Endometrial microvascular endothelial cells (primary cell): Measurements from ENCODE around the gene KLHDC8B. TPM values are rescaled to one million over a fixed set of nuclear protein-coding genes. Genes with fewer than 3 reads are reported as not detected.

ENCODE experiments used
- in situ Hi-C: cut with HindIII; loops from 2 replicates; pipeline ENCODE4 v1.10.0; 2017; ENCODE audit warnings: low sequenced_read_pairs, low pct_unique_long_range_greater_than_20kb; ENCODE audit errors: inconsistent ontology term
- total RNA-seq: library from RNA; depleted of rRNA; stranded (reverse); fragments of >200 nt; gene quantifications from one replicate; pipeline ENCODE4 v1.2.3, GENCODE V29; 2015; ENCODE audit errors: inconsistent ontology term

The KLHDC8B gene
- total RNA-seq, 1 donor from 2014 or later = 24.7 TPM

DNA sequence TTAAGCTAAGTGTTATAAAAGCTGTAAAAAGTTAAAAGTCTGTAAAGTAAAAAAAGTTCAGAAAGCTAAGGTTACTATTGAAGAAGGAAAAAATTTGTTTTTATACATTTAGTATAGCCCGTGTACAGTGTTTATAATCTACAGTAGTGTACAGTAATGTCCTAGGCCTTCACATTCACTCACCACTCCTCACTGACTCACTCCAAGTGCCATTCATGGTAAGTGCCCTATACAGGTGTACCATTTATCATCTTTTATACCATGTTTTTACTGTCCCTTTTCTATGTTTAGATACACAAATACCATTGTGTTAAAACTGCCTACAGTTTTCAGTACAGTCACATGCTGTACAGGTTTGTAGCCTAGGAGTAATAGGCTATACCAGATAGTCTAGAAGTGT, 14.1 kb upstream of the KLHDC8B start:
- in situ Hi-C loops = no loop called here

DNA sequence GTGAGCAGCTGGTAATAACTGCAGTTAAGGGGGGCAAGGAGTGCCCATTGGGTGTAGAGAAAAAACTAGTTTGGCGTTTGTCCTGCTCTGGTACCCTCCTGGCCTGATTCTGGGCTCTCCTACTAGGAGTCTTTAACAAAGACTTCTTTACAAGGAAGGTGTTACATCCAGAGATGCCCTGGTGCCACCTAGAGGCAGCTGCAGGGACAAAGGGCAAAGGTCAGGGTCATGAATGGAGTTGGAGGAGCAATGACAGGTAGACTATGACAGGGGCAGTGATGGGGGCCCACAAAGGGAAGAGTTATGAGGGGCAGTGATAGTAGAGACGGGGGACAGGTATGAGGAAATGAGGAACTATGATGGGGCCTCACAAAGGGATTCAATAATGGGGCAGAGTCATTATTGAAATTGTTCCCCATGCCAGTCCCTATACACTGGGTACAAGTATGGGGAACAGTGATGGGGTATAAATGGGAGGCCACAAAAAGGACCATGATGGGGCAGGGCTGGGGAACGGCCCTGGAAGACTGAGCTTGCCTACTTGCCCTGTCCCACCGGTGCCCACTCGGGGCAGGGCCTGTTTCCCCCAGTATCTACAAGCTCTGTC, 13.2 kb upstream of the KLHDC8B start:
- in situ Hi-C loops = no loop called here

DNA sequence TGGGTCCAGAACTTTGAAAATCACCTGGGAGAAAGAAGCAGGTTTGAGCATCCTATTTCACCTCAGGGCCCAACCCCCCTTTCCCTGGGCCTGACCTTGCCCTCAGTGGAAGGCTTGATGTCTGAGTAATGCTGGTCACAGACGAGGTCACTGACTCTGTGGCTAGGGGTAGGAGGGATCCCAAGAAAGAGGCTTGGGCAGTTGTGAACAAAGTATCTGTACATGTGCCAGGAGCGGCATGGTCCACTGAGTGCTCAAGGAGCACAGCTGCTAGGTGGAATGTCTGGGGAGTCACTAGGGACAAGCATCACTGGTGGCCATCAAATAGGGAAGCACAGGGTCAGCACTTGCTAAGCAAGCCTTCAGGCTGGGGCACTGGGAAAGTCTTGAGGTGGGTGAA, 12.6 kb upstream of the KLHDC8B start:
- in situ Hi-C loops = no loop called here

DNA sequence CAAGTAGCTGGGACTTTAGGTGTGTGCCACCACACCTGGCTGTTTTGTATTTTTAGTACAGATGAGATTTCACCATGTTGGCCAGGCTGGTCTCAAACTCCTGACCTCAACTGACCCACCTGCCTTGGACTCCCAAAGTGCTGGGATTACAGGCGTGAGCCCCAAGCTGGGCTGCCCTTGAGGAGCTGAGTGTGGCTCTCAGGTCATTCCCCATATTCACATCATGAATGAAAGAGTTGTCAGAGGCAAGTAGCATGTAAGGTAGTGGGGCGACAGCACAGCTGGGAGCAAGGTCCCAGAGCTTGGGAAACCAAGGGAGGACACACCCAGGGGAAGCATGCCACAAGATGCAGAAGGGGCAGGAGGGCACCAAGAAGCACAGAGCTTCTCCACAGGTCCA, 10.2 kb upstream of the KLHDC8B start:
- in situ Hi-C loops = no loop called here

DNA sequence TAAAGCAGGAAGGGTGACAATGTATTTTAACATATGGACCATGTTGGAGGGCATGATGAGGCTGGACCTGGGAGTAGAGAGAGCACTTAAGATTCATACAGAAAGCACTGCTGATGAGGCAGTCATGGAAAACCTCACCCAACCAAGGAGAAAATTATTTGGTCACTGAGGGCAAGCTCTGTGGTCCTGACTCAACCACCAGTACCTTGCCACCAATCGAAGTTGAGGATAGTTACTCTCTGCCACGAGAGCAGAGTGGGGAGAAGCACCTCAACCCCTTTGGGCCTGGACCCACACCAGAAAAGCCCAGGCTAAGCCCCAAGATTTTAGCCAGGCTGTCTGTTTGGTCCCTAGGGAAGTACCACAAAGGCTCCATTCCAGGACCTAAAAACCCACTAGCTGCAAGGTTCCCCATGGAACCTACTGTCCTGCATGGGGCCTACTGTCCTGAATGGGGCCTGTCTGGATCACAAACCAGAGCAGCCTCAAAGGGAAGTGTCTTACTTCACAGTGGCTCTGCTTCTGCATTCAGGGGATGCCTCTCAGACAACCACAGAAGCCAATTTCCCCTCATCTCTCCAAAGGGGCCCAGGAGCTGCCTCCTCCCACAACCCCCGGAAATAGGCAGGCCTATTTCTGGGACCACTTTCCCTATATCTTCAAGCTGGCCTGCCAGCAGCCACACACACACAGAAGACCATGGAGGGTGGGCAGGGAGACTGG, 9.4 kb upstream of the KLHDC8B start:
- in situ Hi-C loops = no loop called here

DNA sequence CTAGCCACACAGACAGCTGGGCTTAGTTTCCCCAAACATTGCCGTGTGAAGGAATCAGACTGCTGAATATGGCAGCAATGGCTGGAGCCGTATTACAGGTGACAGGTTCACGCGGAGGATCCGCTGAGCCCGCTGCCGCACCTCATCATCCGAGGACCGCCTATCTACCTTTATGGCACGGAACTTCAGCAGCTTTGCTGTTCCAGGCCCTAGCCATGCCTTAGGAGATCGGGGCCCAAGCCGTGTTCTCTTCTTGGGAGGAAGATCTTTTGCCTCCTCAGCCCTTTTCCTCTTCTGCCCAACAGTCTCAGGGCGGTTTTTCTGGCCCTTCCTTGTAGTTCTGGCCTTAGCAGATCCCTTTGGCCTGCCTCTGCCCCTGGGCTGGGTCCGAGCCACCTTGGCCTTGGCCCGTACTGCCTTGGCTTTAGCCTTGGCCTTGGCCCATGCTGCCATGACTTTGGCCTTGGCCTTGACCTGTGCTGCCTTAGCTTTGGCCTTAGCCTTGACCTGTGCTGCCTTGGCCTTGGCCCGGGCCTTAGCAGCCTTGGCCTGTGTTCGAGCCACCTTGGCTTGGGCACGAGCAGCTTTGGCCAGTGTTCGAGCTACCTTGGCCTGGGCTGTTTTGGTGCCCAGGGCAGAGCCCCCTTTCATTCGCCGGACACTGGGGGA, 8.5 kb upstream of the KLHDC8B start:
- in situ Hi-C loops = no loop called here

DNA sequence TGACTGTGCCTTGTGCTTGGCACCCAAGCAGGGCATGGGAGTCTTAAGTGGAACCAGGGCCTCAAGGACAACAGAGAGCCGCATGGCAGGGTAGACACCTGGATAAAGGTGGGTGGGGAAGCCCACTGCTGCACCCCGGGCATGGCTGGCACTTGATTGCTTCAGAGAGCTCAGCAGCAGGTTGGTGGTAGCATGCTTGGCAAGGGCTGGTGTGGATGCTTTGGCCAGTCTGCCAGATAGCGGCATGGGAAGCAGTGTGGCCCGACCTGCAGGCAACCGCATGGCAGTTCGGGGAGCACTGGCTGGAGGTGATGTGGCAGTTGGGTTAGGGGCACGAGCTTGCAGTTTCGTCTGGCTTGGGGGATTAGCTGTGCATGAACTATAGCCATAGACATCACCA, 7.8 kb upstream of the KLHDC8B start:
- in situ Hi-C loops = no loop called here

DNA sequence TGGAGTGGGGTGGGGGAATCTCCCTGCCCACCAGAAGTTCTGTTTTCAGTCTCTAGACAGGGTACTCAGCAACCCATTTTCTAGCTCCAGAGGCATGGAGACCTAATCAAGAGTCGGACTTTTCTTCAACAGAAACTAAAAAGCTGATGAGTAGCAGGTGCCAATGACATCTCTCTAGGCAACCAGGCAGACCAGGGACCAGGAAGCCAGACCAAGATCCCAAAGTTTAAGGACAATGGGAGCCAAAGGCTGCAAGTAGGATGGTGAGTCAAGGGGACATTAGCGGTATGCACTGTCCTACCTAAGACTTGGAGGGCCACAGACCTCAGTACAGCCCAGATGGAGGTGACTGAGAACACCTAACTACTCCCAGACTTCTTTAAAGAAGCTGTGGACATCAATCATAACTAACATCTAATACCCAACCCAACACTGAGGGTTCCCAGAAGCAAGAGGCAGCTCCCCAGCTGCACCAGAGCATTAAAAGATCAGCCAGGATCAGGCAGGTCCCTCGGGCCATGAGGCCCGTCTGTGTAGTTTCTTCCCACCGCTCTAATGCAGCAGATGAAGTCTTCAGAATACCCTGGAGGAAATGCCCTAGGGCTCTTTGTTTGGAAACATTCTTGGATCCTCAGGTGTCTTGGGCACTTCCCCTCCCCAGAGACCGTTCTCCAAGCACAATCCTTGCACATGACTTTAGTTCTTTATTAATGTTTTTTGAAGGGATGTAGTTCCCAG, 6.2 kb upstream of the KLHDC8B start:
- in situ Hi-C loops = no loop called here

DNA sequence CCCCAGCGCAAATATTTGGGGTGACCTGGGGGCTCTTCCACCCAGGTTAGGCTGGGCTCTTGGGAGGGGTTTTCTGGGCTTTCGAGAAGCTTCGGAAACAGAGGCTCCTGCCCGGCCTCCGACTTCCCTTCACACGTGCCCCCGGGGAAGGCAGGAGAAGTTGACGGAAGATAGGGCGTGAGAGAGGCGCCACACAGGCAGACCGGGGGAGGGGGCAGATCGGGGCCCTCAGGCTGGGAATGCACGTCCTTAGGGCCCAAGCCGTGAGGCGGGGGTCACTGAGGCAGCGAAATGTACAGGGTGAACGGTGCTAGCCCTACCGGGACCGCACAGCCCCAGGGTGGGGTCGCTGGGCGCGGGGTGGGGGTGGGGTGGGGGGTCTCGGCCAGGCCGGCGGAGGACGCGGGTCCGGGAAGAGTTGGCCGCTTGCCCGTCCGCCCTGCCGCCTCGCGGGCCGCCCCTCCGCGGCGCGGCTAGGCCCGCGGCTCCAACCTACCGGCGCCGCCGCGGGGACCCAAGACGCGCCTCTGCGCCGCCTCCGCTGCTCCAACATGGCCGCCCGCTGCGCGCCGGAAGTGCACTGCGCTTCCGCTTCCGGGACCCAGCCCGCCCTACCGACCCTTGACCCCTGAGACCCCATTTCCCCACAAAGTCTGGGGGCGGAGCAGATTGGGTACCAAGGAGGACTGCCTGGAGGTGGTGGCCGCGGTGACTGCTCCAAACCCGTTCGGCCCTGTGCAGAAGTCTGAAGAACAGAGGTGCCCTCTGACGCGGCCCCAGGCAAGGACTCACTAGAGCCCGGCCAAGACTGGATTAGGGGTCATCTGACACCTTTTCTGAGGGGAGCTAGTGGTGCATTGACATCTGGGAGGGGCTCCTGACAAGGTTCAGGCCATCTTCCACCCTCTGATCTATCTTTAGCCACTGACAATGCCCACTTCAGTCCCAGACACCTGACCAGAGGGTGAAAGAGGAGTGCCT, 5.3 kb upstream of the KLHDC8B start, which contains the start of gene CCDC71:
CCDC71 (minus strand) TSS at position 561 of the 981 bp plus-strand sequence. CDS start 2,123 bp downstream, outside the sequence.
- in situ Hi-C loops = no loop called here

DNA sequence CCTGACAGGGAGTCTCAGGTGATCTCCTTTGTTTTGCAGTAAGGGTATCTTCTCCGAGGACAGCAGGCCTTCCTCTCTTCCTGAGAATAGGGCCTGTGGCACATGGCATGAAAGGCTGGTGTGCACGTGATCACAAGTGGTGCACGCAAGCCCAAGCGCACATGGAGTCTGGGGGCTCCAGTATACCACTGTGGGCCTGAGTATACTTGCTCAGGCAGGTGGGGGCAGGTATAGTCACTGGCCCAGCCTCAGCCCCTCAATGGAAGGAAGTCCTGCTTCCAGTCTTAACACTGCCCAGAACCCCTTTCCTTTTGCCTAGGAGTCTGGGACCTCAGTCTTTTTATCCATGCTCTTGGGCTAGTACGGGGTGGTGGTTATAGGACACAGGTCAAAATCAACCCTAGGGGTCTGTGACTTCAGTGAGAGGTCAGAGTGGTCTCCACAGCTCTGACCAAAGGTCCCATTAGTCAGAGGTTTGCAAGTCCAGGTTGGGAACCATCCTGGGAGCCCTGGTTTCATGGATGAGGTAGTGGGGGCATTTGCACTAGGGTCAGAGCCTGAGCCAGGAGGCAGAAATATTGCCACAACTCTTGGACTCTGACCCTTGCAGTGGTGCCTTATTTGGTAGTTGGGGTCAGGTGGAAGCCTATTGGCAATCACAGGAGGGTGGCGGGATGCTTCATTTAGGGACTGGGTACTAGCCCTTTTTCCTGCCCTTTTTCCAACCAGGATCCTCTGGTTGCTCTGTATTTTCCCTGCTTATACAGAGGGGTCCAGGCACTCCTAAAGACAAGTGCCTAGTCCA, 4.4 kb upstream of the KLHDC8B start:
- in situ Hi-C loops = no loop called here

DNA sequence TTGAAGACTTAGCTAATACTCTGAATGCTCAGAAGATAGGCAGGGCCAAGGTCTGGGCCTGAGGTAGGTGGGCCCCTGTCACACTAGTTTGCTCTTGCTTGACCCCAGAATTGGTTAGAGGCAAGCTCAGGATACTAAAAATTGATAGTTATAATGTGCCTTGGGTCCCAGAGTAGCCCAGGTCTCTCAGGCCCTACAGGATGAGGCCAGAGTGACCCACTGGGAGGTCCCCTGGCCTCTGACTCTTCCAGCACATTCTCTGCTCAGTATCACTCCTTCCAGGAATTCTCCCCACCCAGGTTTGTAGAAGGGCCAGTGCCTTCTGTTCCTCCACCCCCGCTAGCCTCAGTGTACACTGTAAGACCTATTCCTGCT, 667 bp upstream of the KLHDC8B start:
- in situ Hi-C loops = no loop called here

DNA sequence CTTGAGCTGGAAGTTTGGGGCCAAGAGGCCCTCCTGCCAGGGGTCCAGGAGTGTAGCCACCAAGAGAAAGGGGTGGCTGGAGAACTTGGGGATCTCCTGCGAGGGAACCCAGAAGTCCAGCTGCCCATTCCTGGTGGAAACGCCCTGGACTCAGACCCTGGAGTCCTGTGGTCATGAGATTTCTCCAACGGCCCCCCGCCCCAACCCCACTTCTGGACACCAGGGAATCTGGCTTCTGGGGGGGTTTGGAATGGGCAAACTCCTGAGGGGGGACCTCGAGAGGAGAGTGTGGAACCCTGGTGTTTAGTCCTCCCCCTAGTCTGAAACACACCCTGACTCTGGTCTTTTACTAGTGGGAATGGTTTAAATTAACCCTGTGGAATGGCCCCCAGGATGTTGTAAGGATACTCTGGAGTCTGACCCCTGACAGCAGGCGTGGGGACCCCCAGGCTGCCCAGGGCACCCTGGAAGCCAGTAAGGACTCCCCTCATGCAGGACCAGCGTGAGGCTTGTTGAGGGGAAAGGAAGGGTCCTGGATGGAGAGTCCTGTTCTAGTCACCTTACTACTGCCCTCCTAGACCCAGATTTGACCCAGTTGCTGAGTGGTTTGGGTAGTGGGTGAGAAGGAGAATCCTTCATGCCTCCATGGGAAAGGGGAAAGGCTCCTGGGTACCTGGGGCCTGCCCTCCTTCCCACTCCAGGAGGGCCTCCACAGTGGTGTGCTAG, 540 bp downstream of the KLHDC8B start:
- in situ Hi-C loops = no loop called here

DNA sequence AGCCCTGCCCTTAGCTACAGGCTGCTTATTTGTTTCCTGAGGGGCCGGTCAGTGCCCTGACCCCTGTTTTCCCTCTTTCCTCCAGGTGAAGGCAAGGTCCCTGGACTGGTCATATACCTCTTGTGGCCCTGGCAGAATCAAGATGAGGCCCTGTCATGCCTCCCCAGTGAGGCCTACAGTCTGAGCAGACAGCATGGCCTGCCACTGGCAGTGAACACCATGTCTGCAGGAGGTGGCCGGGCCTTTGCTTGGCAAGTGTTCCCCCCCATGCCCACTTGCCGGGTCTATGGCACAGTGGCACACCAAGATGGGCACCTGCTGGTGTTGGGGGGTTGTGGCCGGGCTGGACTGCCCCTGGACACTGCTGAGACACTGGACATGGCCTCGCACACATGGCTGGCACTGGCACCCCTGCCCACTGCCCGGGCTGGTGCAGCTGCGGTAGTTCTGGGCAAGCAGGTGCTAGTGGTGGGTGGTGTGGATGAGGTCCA, 1.2 kb downstream of the KLHDC8B start:
- in situ Hi-C loops = no loop called here

DNA sequence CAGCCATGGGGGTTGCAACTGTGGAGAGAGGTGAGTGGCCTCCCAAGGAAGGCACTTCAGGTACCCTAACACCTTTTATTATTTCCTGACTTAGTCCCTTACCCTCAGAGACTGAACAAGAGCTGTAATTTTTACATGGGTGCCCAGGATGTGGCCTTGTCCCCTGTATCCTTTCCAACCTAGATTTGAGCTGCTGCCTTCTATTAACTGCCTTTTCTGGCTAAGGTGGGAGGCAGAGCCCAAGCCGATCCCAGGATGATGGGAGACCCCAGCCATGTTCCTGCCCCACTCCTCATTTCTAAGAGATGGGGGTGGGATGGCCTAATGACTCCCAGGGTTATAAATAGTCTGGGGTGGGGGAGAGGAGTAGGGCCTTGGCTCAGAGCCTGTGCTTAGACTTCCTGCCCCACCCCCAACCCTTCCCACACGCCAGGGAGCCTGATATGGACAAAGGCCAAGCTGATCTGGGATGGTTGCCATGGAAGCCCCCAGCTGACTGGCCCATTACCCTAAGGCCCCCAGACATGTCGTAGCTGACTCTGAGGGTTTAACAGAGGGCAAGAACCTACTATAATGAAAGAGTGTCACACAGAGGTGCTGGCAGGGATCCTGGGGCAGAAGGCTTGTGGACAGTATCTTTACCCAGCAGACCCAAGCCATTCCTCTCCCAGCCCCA, 1.9 kb downstream of the KLHDC8B start:
- in situ Hi-C loops = no loop called here

DNA sequence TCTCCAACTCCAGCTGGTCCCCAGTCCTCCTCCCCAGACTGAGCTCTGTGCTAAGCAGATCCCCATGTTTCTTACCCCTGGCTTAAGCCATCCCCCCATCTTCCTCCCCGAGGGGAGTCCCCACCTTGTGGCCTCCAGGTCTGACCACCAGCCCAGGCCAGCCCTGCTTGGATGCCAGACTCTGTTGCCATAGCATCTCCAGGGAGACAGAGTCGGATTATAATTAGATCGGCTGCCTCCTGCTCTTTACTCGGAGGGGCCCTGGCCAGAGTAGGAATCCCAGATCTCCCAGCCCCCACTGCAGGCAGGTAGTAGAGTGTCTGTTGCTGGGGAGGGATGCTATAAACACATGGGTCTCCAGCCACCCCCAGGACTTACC, 2.4 kb downstream of the KLHDC8B start:
- in situ Hi-C loops = no loop called here

DNA sequence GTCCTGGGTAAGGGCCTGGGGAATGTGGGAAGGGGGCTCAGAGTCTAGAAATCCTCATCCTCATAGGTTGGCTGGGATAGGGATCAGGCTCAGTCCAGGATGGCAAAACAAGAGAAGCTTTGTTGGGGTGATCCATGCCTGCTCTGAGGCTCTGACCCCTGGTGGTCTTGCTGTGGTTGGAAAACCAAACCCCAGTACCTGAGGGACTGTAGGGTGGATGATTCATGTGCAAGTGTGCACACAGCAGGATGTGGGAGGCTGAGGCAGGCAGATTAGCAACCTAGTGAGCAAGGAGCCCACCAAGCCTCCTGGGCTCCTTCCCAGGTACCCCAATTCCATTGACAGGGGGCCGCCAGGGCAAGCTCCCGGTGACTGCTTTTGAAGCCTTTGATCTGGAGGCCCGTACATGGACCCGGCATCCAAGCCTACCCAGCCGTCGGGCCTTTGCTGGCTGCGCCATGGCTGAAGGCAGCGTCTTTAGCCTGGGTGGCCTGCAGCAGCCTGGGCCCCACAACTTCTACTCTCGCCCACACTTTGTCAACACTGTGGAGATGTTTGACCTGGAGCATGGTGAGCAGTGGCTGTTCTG, 3.1 kb downstream of the KLHDC8B start:
- in situ Hi-C loops = no loop called here
